Measurements from ENCODE around the gene SIDT2.

SIDT2 gene

GRCh38 chr11:117175104-117175503 is 3.4 kb upstream of the SIDT2 start:
- Histone ChIP-seq H4K20me1 (ENCODE audit: insufficient read depth) (no peaks in the 10 kb centered on the region), H3K4me1 (ENCODE audit: low read depth, poor library complexity, severe bottlenecking) (peaks cover 13% of the 10 kb centered on the region), H3K79me2 (ENCODE audit: insufficient read depth, low read depth) (no peaks in the 10 kb centered on the region), H3K27me3 (ENCODE audit: insufficient read depth, low read depth) (no peaks in the 10 kb centered on the region), H3K9ac (no peak overlapping the region), H2AFZ (ENCODE audit: low read depth) (no peak overlapping the region), H3K4me2 (no peak overlapping the region), H3K27ac (no peak overlapping the region), H3K4me3 (IDR thresholded peaks at IDR 0.05; ENCODE audit: insufficient read depth, low read depth, low read length) (no peak overlapping the region), H3K36me3 (ENCODE audit: insufficient read depth) (no peaks in the 10 kb centered on the region)
- TF ChIP-seq, protein P1, sequence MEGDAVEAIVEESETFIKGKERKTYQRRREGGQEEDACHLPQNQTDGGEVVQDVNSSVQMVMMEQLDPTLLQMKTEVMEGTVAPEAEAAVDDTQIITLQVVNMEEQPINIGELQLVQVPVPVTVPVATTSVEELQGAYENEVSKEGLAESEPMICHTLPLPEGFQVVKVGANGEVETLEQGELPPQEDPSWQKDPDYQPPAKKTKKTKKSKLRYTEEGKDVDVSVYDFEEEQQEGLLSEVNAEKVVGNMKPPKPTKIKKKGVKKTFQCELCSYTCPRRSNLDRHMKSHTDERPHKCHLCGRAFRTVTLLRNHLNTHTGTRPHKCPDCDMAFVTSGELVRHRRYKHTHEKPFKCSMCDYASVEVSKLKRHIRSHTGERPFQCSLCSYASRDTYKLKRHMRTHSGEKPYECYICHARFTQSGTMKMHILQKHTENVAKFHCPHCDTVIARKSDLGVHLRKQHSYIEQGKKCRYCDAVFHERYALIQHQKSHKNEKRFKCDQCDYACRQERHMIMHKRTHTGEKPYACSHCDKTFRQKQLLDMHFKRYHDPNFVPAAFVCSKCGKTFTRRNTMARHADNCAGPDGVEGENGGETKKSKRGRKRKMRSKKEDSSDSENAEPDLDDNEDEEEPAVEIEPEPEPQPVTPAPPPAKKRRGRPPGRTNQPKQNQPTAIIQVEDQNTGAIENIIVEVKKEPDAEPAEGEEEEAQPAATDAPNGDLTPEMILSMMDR (conservative IDR thresholded peaks at IDR 0.05; ENCODE audit: low read depth, low read length) = no peak

DNA sequence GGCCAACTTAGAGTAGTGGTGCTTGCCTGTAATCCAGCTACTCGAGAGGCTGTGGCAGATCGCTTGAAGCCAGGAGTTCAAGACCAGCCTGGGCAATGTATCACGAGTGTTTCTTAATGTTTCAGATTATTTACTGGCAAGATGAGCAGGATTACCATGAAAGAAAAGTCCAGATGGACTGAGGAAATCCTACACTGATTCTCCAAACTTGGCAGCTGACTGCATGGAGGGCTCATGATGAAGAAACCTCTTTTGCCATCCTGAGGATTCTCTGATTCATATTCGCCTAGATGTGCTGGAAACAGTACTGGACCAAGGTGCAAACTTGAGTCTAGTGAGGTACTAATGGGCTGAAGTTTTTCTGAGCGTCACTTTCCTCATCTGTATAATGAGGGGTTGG is 2.8 kb upstream of the SIDT2 start:
- Histone ChIP-seq H3K9ac (no peak overlapping the region), H3K79me2 (ENCODE audit: insufficient read depth, low read depth) (no peaks in the 10 kb centered on the region), H4K20me1 (ENCODE audit: insufficient read depth) (no peaks in the 10 kb centered on the region), H3K4me1 (ENCODE audit: low read depth, poor library complexity, severe bottlenecking) (peaks cover 19% of the 10 kb centered on the region), H2AFZ (ENCODE audit: low read depth) (no peak overlapping the region), H3K27ac (no peak overlapping the region), H3K4me2 (no peak overlapping the region), H3K36me3 (ENCODE audit: insufficient read depth) (no peaks in the 10 kb centered on the region), H3K27me3 (ENCODE audit: insufficient read depth, low read depth) (no peaks in the 10 kb centered on the region), H3K4me3 (IDR thresholded peaks at IDR 0.05; ENCODE audit: insufficient read depth, low read depth, low read length) (no peak overlapping the region)
- TF ChIP-seq, protein P1 (conservative IDR thresholded peaks at IDR 0.05; ENCODE audit: low read depth, low read length) = no peak

- Histone ChIP-seq H2AFZ (ENCODE audit: low read depth) (no peak overlapping the region), H3K27me3 (ENCODE audit: insufficient read depth, low read depth) (no peaks in the 10 kb centered on the region), H3K4me2 (no peak overlapping the region), H3K4me3 (IDR thresholded peaks at IDR 0.05; ENCODE audit: insufficient read depth, low read depth, low read length) (no peak overlapping the region), H3K9ac (no peak overlapping the region), H3K4me1 (ENCODE audit: low read depth, poor library complexity, severe bottlenecking) (peaks cover 19% of the 10 kb centered on the region), H3K27ac (no peak overlapping the region), H3K79me2 (ENCODE audit: insufficient read depth, low read depth) (no peaks in the 10 kb centered on the region), H3K36me3 (ENCODE audit: insufficient read depth) (no peaks in the 10 kb centered on the region), H4K20me1 (ENCODE audit: insufficient read depth) (no peaks in the 10 kb centered on the region)
- TF ChIP-seq, protein P1 (conservative IDR thresholded peaks at IDR 0.05; ENCODE audit: low read depth, low read length) = no peak
Observed at GRCh38 chr11:117176186-117176585, 2.4 kb upstream of the SIDT2 start.

DNA sequence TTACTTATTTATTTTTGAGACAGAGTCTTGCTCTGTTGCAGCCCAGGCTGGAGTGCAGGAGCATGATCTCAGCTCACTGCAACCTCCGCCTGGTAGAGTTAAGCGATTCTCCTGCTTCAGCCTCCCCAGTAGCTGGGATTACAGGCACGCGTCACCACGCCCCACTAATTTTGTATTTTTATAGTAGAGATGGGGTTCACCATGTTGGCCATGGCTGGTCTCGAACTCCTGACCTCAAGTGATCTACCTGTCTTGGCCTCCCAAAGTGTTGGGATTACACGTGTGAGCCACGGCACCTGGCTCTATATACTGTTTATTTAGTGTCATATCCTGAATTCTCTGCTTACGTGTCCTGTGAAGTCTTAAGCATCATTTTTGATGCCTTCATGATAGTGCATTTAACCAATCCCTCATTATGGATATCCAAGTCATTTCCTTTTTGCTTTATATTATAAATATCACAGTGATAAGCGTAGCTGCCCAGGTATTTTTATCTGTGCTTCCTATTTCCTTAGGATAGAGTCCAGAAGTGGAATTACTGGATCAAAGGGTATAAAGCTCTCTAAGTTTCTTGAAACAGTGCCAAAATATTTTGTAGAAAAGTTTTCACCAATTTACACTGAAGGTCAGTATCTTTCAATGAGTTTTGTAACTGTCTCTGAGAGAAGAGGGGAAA is 871 bp upstream of the SIDT2 start:
- no peak overlapping the region for H3K27ac ChIP-seq
- H3K36me3 ChIP-seq (ENCODE audit: insufficient read depth) = no peaks in the 10 kb centered on the region
- H4K20me1 ChIP-seq (ENCODE audit: insufficient read depth) = no peaks in the 10 kb centered on the region
- no peaks in the 10 kb centered on the region for H3K27me3 ChIP-seq (ENCODE audit: insufficient read depth, low read depth)
- no peak overlapping the region for H3K9ac ChIP-seq
- TF ChIP-seq, protein P1 (conservative IDR thresholded peaks at IDR 0.05; ENCODE audit: low read depth, low read length) = no peak
- H3K4me2 ChIP-seq = peak overlapping the region; percentile 51; the same call in 1 of the 2 replicates
- no peak overlapping the region for H3K4me3 ChIP-seq (IDR thresholded peaks at IDR 0.05; ENCODE audit: insufficient read depth, low read depth, low read length)
- H3K79me2 ChIP-seq (ENCODE audit: insufficient read depth, low read depth) = no peaks in the 10 kb centered on the region
- peaks cover 19% of the 10 kb centered on the region for H3K4me1 ChIP-seq (ENCODE audit: low read depth, poor library complexity, severe bottlenecking)
- no peak overlapping the region; the same call in 1 of the 2 replicates for H2AFZ ChIP-seq (ENCODE audit: low read depth)
